ENCODE results near the gene LY6G5C.

Gene LY6G5C

DNA sequence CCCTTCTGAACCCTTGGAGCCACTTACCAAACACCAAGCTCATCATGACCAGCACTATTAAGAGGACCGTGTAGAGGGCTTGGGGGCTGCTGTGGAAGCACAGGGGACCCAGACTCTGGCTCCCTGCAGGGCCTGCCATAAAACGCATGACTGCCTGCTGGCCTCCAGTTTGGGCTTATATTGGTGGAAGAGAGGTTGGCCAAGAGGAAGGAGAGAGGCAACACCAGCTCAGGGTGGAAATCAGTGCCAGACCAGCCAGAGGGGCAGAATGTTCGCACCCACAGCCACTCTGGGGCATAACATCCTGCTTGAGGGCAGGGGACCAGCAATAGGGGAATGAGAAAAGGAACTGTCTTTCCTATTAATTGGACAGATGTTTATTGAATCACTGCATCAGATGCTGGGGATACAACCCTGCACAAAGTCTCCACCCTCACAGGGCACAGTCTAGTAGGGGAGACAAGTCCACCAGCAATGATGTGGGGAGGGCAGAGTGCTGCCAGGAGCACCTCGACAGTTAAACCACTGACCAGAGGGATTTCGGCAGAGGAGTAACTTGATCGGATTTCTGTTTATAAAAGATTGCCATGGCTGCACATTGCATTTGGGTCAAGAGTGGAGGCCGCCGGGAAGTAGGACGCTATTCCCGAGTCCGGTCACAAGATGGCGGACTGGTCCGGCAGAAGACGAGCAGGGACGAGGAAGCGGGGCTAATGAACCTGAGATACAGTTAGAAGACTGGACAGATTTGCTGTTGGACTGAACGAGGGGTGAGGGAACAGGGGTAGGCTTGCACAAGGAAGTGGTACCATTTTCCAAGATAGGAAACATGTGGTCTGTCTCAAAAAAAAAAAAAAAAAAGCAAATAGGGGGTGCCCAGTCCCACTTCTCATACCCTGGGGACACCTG is at the start of gene LY6G5C:
Gene LY6G5C, minus strand, starts transcription at position 842 of the 909 bp plus-strand sequence. Its CDS starts 694 bp downstream, at position 148.
- peak; percentile 58 for DNase-seq

- DNase-seq: no peak
Observed at GRCh38 chr6:31729979-31730630, 49.2 kb upstream of the LY6G5C start.

GRCh38 chr6:31729515-31729978 is 48.7 kb upstream of the LY6G5C start:
- no peak for DNase-seq

GRCh38 chr6:31728767-31729514 is 48.1 kb upstream of the LY6G5C start, which contains the start of gene DDAH2:
TSS of gene DDAH2 (minus strand) at chr6:31729299. CDS start at chr6:31729161, 138 bp downstream.
- no peak for DNase-seq

DNA sequence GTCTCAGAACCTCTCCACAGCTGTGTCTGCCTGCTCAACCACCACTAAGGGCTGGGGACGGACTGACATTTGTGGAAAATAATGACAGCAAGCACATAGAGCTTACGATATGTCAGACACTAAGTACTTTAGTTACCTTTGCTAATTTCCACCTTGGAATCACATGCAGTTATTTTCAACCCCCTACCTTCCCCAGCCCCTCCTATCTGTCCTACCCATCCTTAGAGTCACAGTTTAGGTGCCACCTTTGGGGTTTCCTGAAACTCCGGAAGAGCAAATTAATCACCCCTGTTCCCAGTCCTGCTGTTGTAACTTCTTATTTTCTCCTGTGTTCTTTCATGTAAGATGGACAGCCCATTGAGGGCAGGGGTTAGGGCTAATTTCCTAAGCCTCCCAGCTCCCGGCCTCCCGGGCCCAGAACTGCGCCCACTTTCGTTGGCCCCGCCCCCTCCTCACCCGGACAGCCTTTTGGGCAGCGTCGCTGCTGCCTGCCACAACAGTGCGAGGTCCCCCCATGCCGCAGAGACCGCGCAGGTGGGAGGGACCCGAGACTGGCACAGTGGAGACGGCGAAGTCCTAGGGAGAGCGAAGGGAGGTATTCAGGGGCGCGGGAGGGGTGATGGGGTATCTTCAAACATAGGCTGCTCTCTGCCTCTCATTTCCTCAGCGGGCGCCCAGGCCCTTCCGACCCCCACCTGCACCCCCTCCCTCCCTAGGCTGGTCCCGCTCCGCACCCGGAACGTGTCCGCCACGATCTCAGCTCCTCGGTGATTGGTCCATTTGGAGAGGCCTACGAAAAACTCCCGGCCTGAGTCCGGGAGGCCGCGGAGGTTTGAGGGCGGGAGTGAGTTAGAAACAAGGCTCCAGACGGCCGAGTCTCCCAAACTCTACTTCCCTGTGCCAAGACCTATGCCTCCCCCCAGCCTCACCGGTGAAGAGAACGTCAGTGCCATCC is 47.1 kb upstream of the LY6G5C start:
- DNase-seq: peak; percentile 86

GRCh38 chr6:31727034-31727716 is 46.3 kb upstream of the LY6G5C start:
- DNase-seq: no peak

GRCh38 chr6:31725502-31726350 is 44.9 kb upstream of the LY6G5C start:
- no peak for DNase-seq

- DNase-seq: no peak
Observed at GRCh38 chr6:31723980-31724691, 43.3 kb upstream of the LY6G5C start.

GRCh38 chr6:31723245-31723979 is 42.5 kb upstream of the LY6G5C start, which contains the start of gene MPIG6B:
TSS of gene MPIG6B (plus strand) at chr6:31723373. CDS start at chr6:31723384, 11 bp downstream.
- no peak for DNase-seq

- no peak for DNase-seq
Observed at GRCh38 chr6:31722173-31722572, 41.3 kb upstream of the LY6G5C start.

- DNase-seq: no peak
Observed at GRCh38 chr6:31721351-31722020, 40.6 kb upstream of the LY6G5C start, which contains the start of gene LY6G6C. TSS of gene LY6G6C (minus strand) at chr6:31721746. CDS start at chr6:31721679, 67 bp downstream.

GRCh38 chr6:31720196-31720770 is 39.4 kb upstream of the LY6G5C start:
- DNase-seq: no peak

DNA sequence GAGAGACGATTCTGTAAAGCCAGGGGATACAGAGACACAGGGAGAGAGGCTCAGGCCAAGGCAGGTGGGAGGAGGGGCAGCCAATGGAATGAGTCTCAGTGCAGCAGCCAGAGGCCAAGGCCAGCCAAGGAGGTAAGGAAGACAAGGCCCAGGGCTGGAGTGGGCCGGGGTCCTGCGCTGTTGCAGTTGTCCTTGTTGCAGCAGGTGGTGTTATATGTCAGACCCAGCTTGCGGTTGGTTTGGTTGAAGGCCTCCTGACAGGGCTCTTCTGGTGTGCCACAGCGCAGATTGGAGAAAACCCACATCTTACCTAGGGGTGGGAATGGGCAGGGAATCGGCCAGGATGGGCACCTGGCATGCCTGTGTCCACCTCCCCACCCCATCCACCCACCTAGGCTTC is 38.1 kb upstream of the LY6G5C start:
- no peak for DNase-seq

- DNase-seq: no peak
Observed at GRCh38 chr6:31718265-31718664, 37.4 kb upstream of the LY6G5C start.

DNA sequence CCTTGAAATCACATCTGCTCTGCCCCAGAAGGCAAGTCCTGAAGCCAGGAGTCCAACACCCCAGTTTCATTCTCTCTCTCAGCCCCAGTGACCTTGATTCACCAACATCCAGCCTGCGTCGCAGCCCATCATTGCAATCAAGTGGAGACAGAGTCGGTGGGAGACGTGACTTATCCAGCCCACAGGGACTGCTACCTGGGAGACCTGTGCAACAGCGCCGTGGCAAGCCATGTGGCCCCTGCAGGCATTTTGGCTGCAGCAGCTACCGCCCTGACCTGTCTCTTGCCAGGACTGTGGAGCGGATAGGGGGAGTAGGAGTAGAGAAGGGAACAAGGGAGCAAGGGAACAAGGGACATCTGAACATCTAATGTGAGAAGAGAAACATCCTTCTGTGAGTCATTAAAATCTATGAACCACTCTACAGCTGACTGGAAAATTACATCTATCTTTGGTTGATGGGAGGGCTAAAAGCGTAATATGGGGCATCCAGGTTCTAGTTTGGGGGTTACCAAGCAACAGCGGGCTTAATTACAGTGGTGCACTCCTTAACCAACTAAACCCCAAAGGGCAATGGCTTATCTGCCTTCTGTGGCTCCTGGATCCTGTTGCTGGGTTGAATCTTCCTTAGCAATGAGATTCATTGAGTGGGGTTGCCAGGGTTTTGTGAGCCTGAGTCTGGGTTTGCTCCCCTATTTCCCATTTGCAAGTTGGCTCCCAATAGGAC is 36.8 kb upstream of the LY6G5C start:
- DNase-seq: no peak

- no peak for DNase-seq
Observed at GRCh38 chr6:31715022-31715958, 34.4 kb upstream of the LY6G5C start, which contains the start of gene LY6G6D. TSS of gene LY6G6D (plus strand) at chr6:31715348. CDS start at chr6:31715356, 8 bp downstream.

All from KG1 (cell line).